Skin of body (tissue), 2 donors: Measurements from ENCODE around the gene MICAL1. TPM values are rescaled to one million over a fixed set of nuclear protein-coding genes. Genes with fewer than 3 reads are reported as not detected.

Source experiments
- DNase-seq: peaks from one replicate; lab custom pipeline; 2025; lab: John Stamatoyannopoulos, UW
- total RNA-seq: library from RNA; depleted of rRNA; stranded (reverse); fragments of >200 nt; gene quantifications from one replicate; pipeline ENCODE4 v1.2.3, GENCODE V29; 2014

Gene MICAL1
- total RNA-seq, 1 donor from 2014 or later: 18.6 TPM

DNA sequence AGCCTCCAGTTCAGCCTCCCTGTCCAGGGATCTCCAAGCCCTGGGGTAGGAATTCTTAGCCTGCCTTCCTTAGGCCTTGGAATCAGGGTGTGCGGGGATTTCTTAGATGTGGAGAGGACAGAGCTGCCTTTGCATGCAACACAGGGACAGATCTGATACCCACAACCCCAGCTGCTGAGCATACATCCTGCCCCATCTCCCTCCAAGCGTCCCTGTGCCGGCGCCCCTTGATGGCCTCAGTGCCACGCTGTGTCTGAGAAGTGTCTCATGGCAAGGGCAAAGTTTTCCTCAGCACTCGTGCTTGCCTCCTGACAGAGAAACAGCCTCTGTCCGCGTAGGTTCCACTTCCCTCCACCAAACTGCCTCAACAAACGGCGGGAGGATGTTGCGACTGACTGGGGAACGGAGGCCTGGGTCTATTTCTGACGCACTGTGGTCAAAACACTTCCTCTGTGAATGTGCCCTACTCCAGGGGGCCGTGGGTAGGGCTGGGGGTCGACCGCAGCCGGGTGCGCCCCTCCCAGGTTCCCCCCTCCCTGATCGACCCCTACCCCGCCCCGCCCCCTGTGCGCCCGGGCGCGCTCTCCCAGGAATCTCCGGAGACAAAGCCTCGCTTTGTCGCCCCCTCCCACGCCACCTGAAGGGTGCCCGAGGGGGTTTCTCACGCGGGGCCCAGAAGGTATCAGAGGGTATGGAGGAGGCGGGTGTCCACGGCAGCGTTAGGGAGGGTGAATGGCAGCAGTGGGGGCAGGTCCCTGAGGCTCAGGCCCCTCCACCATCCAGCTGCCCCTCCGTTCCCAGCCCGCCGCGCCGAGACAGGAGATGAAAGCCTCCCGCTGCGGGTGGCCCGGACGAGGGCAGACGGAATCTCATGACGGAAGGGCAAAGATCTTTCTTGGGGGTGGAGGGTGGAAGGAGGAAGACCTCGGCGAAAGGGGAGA, 806 bp downstream of the MICAL1 start:
- DNase-seq: peak; percentile 4

DNA sequence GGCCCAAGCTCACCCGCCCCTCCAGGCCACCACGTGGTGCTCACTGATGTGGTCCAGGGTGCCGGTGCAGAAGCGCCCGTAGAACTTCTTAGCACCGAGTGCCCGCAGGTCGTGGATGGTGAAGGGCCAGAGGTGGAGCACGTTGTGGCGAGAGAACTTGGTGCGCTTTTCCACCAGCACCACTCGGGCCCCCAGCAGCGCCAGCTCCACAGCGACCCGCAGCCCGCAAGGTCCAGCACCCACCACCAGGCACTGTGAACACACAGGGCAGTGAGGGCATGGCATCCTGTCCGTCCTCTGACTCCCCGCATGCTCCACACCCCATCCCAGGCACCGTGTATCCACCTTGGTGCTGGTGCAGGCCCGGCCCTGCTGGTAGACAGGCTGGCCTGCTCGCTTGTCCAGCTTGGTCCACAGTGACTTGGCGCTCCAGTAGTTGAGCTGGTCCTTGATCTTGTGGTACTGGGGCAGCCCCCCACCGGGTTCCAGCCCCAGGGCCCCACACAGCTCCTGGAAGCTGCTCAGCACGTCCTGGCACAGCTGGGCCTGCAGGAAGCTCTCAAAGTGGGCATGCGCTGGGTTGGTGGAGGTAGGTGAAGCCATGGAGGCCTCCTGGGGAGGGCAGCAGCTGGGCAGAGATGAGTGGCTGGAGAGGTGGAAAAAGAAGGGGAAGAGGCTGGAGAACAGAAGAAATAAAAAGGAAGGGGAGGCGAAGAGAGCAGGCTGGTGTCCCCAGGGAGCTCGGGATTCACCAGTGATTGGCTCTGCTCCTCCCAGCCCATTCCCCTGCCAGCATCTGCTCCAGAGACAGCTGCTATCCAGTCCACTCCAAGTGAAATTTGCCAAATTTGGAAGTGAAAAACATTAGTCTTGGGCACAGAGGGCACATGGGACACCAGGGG, 1.7 kb downstream of the MICAL1 start:
- peak; percentile 13 for DNase-seq

DNA sequence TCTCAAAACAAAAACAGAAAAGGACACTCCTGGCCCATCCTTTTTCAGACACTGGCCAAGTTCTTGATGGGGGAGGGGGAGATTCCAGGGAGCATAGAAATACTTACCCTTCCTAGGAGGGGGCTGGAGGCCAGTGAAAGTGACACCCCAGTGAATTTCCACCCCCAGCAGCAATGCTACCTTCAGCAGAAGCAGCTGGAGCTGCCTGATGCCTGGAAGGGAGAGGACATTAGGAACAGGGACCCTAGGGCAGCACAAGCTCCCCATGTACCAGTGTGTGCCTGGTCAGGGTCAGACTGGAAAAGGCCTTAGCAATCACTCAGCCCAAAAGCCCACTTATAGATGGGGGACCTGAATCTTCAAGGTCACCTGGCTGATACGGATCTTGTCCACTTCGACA, 2.4 kb downstream of the MICAL1 start:
- no peak for DNase-seq

GRCh38 chr6:109452181-109452580, 3.4 kb downstream of the MICAL1 start:
- DNase-seq: no peak

- DNase-seq: no peak
Measured at GRCh38 chr6:109451376-109451775, 4.2 kb downstream of the MICAL1 start.

DNA sequence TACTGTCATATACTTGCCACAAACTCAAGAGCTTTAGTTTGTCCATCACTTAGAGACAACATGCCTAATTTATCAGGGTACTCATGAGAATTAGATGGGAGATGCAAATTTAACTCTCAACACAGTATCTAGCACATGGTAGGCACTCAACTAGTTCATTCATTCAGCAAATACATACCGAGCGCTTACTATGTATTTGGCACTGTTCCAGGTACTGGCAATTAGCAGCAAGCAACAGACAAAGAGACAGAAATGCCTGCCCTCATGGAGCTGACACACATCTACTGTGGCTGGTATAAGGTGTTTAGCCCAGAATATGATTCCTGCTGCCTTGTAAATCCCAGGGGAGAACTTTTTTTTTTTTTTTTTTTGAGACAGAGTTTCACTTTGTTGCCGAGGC, 4.8 kb downstream of the MICAL1 start:
- DNase-seq: no peak

DNA sequence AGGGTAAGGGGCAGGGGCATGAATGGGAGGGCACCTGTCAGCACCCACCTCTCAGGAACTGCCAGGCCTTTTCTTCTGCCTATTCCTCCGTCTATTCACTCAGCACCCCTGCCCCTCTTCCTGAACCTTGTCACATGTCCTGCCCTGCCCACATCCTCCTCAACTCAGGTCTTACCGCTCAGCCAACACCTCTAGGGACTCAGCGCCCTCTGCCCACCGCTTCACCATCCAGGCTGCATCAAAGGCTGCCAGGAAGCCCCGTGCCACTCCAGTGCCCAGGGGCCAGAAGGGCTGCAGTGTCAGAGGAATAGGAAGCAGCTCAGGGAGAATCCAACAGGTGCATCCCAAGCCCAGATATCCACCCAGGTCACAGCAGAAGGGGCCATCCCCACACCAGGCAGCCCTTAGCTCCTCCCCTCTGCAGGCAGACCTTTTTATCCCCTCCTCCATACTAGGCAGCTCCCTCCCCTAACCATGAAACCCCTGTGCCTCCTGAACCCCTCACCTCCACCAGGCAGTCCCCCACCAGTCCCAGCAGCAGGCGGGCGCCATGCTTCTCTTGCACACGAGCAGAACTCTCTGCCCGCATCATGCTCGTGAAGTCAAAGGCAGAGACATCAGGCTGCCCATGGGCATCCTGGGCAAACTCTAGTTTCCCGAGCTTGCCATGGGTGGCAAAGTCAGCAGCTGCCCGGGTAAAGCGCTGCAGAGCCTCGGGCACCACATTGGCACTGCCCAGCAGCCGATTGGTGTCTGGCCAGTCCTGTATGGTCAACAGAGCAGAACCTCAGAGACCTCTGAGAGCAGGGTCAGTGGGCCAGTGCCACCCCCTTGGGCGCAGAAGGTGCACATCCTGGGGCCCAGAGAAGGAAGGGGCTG, 5.5 kb downstream of the MICAL1 start:
- no peak for DNase-seq

DNA sequence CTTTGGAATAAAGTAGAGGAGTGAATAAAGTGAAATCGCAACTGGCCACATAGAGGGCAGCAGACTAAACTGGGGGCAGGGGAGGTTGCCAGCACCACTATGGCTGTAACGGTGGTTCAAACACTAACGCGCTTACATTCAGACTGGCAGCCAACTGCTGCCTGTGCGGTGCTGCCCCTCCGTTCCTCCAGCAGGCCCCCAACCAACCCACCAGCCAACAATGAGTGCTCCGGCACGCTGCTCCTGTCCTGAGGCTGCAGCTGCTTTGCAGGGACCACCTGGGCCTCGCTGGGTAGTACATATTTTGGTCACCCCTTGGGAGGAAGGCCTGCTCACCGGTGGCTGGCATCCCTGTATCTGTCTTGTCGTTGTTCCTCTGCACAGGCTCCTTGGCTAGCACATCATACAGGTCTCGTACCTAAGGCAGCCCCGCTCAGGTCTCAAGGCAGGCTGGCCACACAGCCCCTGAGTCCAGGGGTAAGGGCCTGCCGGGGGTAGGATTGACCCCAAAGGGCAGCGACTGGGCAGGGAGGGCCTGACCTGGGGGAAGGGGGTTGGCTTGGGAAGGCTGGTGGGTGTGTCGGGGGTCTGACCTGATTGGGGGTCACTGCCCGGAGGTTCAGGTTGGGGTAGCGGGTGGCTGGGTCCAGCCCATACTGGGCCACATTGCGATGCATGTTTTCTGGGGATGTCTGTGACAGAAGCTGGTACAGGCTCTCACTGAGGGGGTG, 6.3 kb downstream of the MICAL1 start:
- DNase-seq: no peak

DNA sequence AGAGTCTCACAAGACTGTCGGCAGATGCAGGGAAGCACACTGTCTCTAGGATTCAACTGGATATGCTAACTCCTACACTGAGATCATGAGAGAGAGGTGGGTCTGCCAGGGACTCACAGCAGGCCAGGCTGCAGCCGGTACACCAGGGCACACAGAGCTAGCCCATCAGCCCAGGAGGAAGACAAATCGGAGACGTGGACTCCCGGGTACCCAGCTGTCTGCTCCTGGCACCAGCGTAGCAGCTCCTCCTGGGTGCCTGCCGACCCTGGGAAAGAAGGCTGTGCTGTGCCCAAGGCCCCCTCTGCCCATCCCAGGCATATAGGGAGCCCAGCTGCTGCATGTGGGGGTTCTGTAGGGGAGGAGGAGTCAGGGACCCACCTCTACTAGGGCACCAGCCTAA, 7.0 kb downstream of the MICAL1 start:
- DNase-seq: no peak

DNA sequence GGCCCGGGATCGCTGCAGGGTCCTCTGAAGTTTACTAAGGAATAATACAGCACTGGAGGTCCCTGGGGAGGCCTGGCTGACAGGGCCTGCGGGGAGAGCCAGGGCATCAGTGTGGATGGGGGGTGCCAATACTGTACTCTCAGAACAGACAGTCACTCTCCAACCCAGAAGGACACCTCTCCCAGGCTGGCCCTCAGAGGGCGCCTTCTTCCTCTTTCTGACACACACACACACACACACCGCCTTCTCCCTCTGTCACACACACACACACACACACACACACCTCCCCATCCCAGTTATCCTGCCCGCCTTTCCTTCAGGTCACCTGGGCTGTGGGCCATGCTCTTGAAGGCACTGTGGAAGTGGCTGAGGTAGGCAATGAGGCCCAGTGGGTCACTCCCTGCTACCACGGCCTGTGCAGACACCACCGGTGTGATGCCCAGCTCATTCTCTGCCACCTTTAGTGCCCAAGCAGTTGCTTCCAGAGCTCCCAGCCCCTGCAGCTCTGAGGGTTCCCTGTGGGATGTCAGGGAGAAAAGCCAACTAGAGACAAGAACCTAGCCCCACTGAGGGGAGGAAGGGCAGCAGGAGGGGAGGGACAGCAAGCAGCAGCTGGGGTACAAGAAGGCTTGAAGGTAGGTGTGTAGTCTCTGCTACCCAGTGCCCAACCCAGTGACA, 7.6 kb downstream of the MICAL1 start:
- no peak for DNase-seq

GRCh38 chr6:109447087-109447486, 8.5 kb downstream of the MICAL1 start:
- DNase-seq: no peak

- no peak for DNase-seq
Measured at GRCh38 chr6:109446541-109446940, 9.0 kb downstream of the MICAL1 start.

DNA sequence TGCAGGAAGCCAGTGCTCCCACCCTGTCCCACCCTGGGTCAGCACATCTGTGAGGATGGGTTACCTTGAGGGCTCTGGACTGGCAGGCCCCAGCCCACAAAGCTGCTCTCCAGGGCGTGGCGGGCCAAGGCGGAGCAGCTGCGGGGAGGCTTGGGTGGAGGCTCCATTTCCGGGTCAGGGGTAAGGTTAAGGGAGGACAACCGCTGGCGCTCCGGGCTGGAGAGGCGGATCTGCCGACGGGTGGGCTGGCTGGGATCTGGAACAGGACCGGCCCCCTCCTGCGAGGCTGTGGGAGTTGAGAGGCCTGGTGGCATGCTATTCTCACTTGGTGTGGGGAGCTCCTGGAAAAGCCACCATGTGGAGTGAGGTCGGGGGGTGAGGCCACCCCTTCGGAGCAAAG, 9.5 kb downstream of the MICAL1 start:
- DNase-seq: no peak

DNA sequence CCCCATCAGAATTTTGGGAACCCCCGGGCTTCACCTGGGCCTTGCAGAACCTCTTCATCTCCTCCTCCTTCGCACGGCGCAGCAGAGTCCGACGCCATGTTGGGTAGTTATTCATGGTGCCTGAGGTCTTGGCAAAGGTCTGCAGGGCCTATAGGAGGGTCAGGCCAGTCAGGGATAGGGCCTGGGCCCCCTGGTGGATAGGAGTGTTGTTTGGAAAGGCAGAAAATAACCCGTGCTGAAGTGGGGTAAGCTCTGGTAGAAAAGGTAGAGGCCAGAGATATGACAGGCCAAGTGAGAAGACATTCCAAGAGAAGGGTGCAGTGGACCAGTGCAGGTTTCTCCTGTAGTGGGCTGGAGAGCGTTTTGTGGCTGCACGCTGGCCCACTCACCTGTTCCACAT, 10.2 kb downstream of the MICAL1 start:
- DNase-seq: no peak

DNA sequence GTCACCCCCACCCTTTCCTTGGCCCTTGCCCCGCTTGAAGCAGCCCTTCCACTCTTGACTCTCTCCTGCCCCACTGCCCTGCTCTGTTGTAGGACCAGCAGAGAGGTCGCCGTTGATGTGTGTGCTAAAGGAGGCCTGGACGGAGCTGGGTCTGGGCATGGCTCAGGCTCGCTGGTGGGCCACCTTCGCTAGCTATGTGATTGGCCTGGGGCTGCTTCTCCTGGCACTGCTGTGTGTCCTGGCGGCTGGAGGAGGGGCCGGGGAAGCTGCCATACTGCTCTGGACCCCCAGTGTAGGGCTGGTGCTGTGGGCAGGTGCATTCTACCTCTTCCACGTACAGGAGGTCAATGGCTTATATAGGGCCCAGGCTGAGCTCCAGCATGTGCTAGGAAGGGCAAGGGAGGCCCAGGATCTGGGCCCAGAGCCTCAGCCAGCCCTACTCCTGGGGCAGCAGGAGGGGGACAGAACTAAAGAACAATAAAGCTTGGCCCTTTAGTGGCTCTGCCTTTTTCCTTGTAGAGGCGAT, 12.1 kb downstream of the MICAL1 start:
- DNase-seq: no peak

- DNase-seq: no peak
Measured at GRCh38 chr6:109442393-109442924, 13.1 kb downstream of the MICAL1 start.

DNA sequence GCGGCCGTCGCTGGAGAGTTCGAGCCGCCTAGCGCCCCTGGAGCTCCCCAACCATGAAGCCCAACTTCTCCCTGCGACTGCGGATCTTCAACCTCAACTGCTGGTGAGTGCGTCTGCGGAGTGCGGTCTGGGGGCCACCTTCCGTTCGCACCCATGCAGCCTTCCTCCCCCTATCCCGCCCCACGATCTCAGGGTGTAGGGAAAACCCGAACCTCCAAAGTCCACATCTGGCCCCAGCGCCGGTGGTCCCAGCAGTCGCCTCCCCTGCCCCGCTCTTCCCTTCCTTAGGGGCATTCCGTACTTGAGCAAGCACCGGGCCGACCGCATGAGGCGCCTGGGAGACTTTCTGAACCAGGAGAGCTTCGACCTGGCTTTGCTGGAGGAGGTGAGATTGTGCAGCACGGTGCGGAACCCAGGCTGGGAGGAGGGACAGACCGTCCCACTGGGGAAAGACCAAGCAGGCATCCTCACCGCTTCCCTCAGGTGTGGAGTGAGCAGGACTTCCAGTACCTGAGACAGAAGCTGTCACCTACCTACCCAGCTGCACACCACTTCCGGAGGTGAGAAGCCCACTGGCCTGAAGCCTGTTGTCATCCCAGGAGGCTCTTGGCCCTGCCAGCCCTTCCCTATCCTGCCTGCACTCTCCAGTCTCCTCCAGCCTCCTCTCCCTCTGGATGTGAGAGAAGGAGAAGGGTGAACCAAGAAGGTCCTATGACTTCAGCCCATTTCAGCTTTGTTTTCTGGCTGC, 14.3 kb downstream of the MICAL1 start:
- DNase-seq: peak; percentile 52

- peak; percentile 94 for DNase-seq
Measured at GRCh38 chr6:109440331-109441068, 15.1 kb downstream of the MICAL1 start, which contains the start of the genes PPIL6 and SMPD2. TSS of gene PPIL6 (minus strand) at chr6:109440628. CDS start at chr6:109440590, 38 bp downstream. TSS of gene SMPD2 (plus strand) at chr6:109440724. CDS start at chr6:109441122, 398 bp downstream.
